Measurements from ENCODE around the gene WBP1L. TPM values are rescaled to one million over a fixed set of nuclear protein-coding genes. Genes with fewer than 3 reads are reported as not detected.
"Not testable (repeated sequence)": the region's sequence is repeated elsewhere in the genome, so short reads cannot be mapped to it uniquely, and the experiment has no call there.

Gene WBP1L
- total and polyA plus RNA-seq, 2 experiments from 2014 or later: 7.0 to 55.7 TPM

DNA sequence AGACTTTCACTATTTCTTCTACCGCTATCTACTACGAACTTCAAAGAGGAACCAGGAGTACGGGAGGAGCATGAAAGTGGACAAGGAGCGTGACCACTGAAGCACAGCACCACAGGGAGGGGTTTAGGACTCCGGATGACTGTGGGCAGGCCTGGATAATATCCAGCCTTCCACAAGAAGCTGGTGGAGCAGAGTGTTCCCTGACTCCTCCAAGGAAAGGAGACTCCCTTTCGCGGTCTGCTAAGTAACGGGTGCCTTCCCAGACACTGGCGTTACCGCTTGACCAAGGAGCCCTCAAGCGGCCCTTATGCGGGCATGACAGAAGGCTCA lies 15.2 kb downstream of the WBP1L start:
- not testable (repeated sequence) for H3K27ac ChIP-seq (ENCODE audit: low read depth); ATAC-seq; H3K4me1 Mint-ChIP-seq; H3K36me3 ChIP-seq (ENCODE audit: insufficient read depth); H4K20me1 ChIP-seq (replicated peaks; ENCODE audit: insufficient read depth); DNase-seq (ENCODE audit: low spot score); H3K27me3 ChIP-seq (ENCODE audit: insufficient read depth); H2AFZ ChIP-seq; H3K4me3 ChIP-seq; H3K4me2 ChIP-seq; H3K9me3 Mint-ChIP-seq; H3F3A ChIP-seq (replicated peaks; ENCODE audit: low read depth); H3K36me3 Mint-ChIP-seq (ENCODE audit: low read depth); H3K4me1 ChIP-seq (ENCODE audit: insufficient read depth); H3K27ac Mint-ChIP-seq; H3K4me3 Mint-ChIP-seq; H3K27me3 Mint-ChIP-seq (ENCODE audit: insufficient read depth, low read depth, poor library complexity); H3K9me2 ChIP-seq (ENCODE audit: insufficient read depth)
- H3K79me2 ChIP-seq (replicated peaks; ENCODE audit: insufficient read depth): peaks cover 19% of the 10 kb centered on the region

DNA sequence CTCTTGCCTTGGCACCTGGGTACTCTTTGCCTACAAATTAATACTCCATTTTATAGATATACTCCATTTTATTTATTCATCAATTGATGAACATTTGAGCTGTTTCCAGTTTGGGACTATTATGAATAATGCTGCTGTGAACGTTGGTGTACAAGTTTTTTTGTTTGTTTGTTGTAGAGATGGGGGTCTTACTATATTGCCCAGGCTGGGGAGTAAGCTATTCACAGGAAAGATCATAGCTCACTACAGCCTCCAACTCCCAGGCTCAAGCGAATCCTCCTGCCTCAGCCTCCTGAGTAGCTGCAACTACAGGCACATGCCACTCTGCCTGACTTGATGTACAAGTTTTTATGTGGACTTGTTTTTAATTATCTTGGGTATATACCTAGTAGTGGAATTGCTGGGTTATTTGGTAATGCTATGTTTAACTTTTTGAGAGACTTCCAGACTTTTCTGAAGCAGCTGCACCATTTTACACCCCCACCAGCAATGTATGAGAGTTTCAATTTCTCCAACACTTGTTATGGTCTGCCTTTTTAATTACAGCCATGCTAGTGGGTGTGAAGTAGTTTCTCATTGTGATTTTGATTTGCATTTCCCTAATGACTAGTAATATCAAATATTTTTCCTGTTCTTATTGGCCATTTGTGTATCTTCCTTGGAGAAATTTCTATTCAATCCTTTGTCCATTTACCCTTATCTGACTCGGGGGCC lies 15.9 kb downstream of the WBP1L start:
- Histone ChIP-seq H3K9me2 (ENCODE audit: insufficient read depth) (no peaks in the 10 kb centered on the region), H3K27ac (ENCODE audit: low read depth) (no peak overlapping the region), H4K20me1 (replicated peaks; ENCODE audit: insufficient read depth) (no peaks in the 10 kb centered on the region; the same call in none of the 2 replicates), H3F3A (replicated peaks; ENCODE audit: low read depth) (0 out of 2 replicates have a peak, but pooled peaks cover 3% of the 10 kb centered on the region), H3K4me1 (ENCODE audit: insufficient read depth) (no peaks in the 10 kb centered on the region; the same call in 1 of the 2 replicates), H3K36me3 (ENCODE audit: insufficient read depth) (no peaks in the 10 kb centered on the region), H3K79me2 (replicated peaks; ENCODE audit: insufficient read depth) (peaks cover 12% of the 10 kb centered on the region), H3K4me3 (no peak overlapping the region), H3K27me3 (ENCODE audit: insufficient read depth) (no peaks in the 10 kb centered on the region), H3K4me2 (no peak overlapping the region), H2AFZ (no peak overlapping the region)
- H3K27me3 Mint-ChIP-seq (ENCODE audit: insufficient read depth, low read depth, poor library complexity): peaks cover 6% of the 10 kb centered on the region
- peaks cover 5% of the 10 kb centered on the region; the same call in 2 of the 3 replicates for H3K4me1 Mint-ChIP-seq
- DNase-seq (ENCODE audit: low spot score): no peak
- TF ChIP-seq, protein P1, sequence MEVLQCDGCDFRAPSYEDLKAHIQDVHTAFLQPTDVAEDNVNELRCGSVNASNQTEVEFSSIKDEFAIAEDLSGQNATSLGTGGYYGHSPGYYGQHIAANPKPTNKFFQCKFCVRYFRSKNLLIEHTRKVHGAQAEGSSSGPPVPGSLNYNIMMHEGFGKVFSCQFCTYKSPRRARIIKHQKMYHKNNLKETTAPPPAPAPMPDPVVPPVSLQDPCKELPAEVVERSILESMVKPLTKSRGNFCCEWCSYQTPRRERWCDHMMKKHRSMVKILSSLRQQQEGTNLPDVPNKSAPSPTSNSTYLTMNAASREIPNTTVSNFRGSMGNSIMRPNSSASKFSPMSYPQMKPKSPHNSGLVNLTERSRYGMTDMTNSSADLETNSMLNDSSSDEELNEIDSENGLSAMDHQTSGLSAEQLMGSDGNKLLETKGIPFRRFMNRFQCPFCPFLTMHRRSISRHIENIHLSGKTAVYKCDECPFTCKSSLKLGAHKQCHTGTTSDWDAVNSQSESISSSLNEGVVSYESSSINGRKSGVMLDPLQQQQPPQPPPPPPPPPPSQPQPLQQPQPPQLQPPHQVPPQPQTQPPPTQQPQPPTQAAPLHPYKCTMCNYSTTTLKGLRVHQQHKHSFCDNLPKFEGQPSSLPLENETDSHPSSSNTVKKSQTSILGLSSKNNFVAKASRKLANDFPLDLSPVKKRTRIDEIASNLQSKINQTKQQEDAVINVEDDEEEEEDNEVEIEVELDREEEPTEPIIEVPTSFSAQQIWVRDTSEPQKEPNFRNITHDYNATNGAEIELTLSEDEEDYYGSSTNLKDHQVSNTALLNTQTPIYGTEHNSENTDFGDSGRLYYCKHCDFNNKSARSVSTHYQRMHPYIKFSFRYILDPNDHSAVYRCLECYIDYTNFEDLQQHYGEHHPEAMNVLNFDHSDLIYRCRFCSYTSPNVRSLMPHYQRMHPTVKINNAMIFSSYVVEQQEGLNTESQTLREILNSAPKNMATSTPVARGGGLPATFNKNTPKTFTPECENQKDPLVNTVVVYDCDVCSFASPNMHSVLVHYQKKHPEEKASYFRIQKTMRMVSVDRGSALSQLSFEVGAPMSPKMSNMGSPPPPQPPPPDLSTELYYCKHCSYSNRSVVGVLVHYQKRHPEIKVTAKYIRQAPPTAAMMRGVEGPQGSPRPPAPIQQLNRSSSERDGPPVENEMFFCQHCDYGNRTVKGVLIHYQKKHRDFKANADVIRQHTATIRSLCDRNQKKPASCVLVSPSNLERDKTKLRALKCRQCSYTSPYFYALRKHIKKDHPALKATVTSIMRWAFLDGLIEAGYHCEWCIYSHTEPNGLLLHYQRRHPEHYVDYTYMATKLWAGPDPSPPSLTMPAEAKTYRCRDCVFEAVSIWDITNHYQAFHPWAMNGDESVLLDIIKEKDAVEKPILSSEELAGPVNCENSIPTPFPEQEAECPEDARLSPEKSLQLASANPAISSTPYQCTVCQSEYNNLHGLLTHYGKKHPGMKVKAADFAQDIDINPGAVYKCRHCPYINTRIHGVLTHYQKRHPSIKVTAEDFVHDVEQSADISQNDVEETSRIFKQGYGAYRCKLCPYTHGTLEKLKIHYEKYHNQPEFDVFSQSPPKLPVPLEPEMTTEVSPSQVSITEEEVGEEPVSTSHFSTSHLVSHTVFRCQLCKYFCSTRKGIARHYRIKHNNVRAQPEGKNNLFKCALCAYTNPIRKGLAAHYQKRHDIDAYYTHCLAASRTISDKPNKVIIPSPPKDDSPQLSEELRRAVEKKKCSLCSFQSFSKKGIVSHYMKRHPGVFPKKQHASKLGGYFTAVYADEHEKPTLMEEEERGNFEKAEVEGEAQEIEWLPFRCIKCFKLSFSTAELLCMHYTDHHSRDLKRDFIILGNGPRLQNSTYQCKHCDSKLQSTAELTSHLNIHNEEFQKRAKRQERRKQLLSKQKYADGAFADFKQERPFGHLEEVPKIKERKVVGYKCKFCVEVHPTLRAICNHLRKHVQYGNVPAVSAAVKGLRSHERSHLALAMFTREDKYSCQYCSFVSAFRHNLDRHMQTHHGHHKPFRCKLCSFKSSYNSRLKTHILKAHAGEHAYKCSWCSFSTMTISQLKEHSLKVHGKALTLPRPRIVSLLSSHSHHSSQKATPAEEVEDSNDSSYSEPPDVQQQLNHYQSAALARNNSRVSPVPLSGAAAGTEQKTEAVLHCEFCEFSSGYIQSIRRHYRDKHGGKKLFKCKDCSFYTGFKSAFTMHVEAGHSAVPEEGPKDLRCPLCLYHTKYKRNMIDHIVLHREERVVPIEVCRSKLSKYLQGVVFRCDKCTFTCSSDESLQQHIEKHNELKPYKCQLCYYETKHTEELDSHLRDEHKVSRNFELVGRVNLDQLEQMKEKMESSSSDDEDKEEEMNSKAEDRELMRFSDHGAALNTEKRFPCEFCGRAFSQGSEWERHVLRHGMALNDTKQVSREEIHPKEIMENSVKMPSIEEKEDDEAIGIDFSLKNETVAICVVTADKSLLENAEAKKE (CRISPR knock-in tag; IDR thresholded peaks at IDR 0.05): no peak
- no peak for TF ChIP-seq ZNF114 (CRISPR knock-in tag; IDR thresholded peaks at IDR 0.05)
- no peaks in the 10 kb centered on the region for H3K9me3 Mint-ChIP-seq
- H3K27ac Mint-ChIP-seq: no peak overlapping the region
- H3K4me3 Mint-ChIP-seq: no peak overlapping the region
- no peaks in the 10 kb centered on the region for H3K36me3 Mint-ChIP-seq (ENCODE audit: low read depth)
- ATAC-seq: no peak
